Epithelial cell of proximal tubule (primary cell): ENCODE results near the gene USE1. TPM values are rescaled to one million over a fixed set of nuclear protein-coding genes. Genes with fewer than 3 reads are reported as not detected.

Experiments
- DNase-seq: peaks from one replicate; pipeline ENCODE4 v3.0.0-alpha.2; 2011; ENCODE audit warnings: low read depth
- H3K4me3 ChIP-seq: 2 replicates; pipeline ENCODE4 v1.5.1; 2011; ENCODE audit warnings: low read depth, mild to moderate bottlenecking, low read length
- CTCF ChIP-seq: conservative IDR thresholded peaks from 2 replicates; pipeline ENCODE4 v1.5.1; 2012; ENCODE audit warnings: low read depth, mild to moderate bottlenecking, low read length
- total RNA-seq: library from RNA; depleted of rRNA; stranded (reverse); fragments of >200 nt; gene quantifications from 2 replicates; pipeline ENCODE4 v1.2.3, GENCODE V29; 2015

The USE1 gene
- total RNA-seq, 1 donor from 2014 or later: 25.3 TPM

GRCh38 chr19:17235971-17236777 is 21.0 kb downstream of the USE1 start:
- DNase-seq: no peak
- no peak for TF ChIP-seq CTCF
- H3K4me3 ChIP-seq: no peak overlapping the region

GRCh38 chr19:17236811-17237543 is 21.8 kb downstream of the USE1 start:
- no peak overlapping the region for H3K4me3 ChIP-seq
- TF ChIP-seq CTCF: no peak
- DNase-seq: no peak

- TF ChIP-seq CTCF: no peak
- no peak overlapping the region for H3K4me3 ChIP-seq
- no peak for DNase-seq
Observed at GRCh38 chr19:17237747-17238706, 22.9 kb downstream of the USE1 start.

GRCh38 chr19:17240062-17240752 is 25.1 kb downstream of the USE1 start:
- TF ChIP-seq CTCF: no peak
- no peak overlapping the region for H3K4me3 ChIP-seq
- no peak for DNase-seq

GRCh38 chr19:17240826-17241399 is 25.8 kb downstream of the USE1 start:
- H3K4me3 ChIP-seq: no peak overlapping the region
- no peak for TF ChIP-seq CTCF
- no peak for DNase-seq
